Fibroblast of lung (primary cell): ENCODE measurements around the gene FMNL2.

ENCODE experiments used
- EZH2 ChIP-seq: IDR thresholded peaks from 2 replicates; pipeline ENCODE4 v1.5.1; 2012; ENCODE audit warnings: low read length, control low read depth, mild to moderate bottlenecking; ENCODE audit errors: missing control alignments
- TF ChIP-seq, protein P1 (sequence below), 2 donors: IDR thresholded peaks in 1 of 2; conservative IDR thresholded peaks in 1 of 2; 1 replicate in 1 of 2; 2 replicates in 1 of 2; pipeline ENCODE4 v1.5.1; 2011 to 2012; ENCODE audit warnings: low read length in 2 of 2, control low read depth in 1 of 2, inconsistent platforms in 1 of 2, low read depth in 1 of 2, mild to moderate bottlenecking in 1 of 2

DNA sequence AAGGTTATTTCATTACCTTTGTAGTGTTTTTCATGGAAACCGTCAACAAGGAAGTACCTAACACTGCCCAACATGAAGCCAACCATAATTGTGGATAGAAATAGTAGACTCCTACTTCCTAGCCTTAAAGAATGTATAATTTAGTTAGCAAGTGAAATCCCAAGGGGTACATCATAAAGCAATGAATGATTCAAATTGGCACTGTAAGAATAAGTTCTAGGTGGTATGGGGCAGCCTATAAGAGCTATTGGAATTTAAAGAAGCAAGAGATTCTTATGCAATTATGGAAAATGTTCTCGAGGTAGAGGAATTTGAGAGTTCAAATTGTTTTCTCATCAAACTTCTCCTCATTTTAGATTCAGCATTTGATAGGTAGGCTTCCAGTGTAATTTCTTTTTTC, 157.9 kb downstream of the FMNL2 start:
- TF ChIP-seq, protein P1, sequence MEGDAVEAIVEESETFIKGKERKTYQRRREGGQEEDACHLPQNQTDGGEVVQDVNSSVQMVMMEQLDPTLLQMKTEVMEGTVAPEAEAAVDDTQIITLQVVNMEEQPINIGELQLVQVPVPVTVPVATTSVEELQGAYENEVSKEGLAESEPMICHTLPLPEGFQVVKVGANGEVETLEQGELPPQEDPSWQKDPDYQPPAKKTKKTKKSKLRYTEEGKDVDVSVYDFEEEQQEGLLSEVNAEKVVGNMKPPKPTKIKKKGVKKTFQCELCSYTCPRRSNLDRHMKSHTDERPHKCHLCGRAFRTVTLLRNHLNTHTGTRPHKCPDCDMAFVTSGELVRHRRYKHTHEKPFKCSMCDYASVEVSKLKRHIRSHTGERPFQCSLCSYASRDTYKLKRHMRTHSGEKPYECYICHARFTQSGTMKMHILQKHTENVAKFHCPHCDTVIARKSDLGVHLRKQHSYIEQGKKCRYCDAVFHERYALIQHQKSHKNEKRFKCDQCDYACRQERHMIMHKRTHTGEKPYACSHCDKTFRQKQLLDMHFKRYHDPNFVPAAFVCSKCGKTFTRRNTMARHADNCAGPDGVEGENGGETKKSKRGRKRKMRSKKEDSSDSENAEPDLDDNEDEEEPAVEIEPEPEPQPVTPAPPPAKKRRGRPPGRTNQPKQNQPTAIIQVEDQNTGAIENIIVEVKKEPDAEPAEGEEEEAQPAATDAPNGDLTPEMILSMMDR (conservative IDR thresholded peaks at IDR 0.05 in 1 of 2, IDR thresholded peaks at IDR 0.05 in 1 of 2; ENCODE audit: low read depth in 1 of 2, low read length in 2 of 2): no peak
- no peak for TF ChIP-seq EZH2
